Upper lobe of left lung (tissue), 4 donors: ENCODE results near the gene TMEM175.

Experiments
- POLR2A ChIP-seq, 4 donors: fragments of 450-650 bp; IDR thresholded peaks; one replicate each; pipeline ENCODE4 v1.5.1; 2016 to 2017; ENCODE audit warnings: antibody characterized with exemption in 4 of 4, mild to moderate bottlenecking in 2 of 4
- POLR2AphosphoS5 ChIP-seq, 2 donors: sonication (generic); formaldehyde crosslinking; IDR thresholded peaks; one replicate each; pipeline ENCODE4 v1.5.1; 2017; ENCODE audit warnings: antibody characterized with exemption in 2 of 2
- TF ChIP-seq, protein P1 (sequence below), 6 experiments: fragments of 450-650 bp in 4 of 6; fragments of 200-600 bp in 2 of 6; sonication (generic) in 2 of 6; IDR thresholded peaks; one replicate each; pipeline ENCODE4 v1.5.1; 2016 to 2019; ENCODE audit warnings: antibody characterized with exemption in 6 of 6

DNA sequence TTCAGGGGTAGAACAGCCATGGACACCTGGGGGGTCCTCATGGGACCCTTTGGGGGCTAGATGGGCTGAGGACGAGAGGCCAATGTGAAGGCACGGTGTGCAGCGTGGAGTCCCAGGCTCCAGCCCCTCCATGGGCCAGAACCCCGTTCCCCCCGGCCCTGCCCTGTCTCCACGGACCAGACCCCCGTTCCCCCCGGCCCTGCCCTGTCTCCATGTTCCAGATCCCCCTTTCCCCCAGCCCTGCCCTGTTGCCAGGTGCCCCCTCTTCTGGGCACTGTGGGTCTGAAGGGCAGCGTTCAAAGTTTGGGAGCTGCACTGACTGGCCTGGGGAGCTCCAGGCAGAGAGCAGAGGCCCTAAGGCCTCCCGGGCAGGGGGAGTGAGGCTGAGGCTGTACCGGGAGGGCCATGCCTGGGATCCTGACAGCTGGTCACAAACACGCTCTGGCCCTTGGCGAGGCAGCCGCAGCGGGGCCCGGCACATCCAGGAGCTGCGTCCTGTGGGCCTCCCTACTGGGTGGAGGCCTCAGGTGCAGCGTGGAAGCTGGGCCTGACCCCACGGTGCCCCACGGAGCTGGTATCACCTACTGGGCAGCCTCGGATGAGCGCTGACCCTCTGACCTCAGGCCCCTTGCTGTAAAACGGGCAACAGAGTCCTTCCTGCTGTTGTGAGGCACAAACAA is 32.2 kb downstream of the TMEM175 start:
- TF ChIP-seq, protein P1, sequence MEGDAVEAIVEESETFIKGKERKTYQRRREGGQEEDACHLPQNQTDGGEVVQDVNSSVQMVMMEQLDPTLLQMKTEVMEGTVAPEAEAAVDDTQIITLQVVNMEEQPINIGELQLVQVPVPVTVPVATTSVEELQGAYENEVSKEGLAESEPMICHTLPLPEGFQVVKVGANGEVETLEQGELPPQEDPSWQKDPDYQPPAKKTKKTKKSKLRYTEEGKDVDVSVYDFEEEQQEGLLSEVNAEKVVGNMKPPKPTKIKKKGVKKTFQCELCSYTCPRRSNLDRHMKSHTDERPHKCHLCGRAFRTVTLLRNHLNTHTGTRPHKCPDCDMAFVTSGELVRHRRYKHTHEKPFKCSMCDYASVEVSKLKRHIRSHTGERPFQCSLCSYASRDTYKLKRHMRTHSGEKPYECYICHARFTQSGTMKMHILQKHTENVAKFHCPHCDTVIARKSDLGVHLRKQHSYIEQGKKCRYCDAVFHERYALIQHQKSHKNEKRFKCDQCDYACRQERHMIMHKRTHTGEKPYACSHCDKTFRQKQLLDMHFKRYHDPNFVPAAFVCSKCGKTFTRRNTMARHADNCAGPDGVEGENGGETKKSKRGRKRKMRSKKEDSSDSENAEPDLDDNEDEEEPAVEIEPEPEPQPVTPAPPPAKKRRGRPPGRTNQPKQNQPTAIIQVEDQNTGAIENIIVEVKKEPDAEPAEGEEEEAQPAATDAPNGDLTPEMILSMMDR (IDR thresholded peaks at IDR 0.05) = no peak
- TF ChIP-seq POLR2A (IDR thresholded peaks at IDR 0.05) (no peak), POLR2AphosphoS5 (IDR thresholded peaks at IDR 0.05) (no peak)
